H1 (cell line): Measurements from ENCODE around the gene SLC8A3. TPM values are rescaled to one million over a fixed set of nuclear protein-coding genes. Genes with fewer than 3 reads are reported as not detected.

Experiments used
- CTCF ChIA-PET: fragments of 300-600 bp; sonication (Branson Sonifier 250); formaldehyde crosslinking; loops from one replicate; lab custom pipeline; 2021; ENCODE audit not compliant: partially characterized antibody; lab: Charles Lee
- POLR2A ChIA-PET: fragments of 300-600 bp; sonication (Branson Sonifier 250); formaldehyde crosslinking; loops from one replicate; lab custom pipeline; 2021; ENCODE audit warnings: inconsistent platforms; ENCODE audit not compliant: partially characterized antibody; lab: Charles Lee
- DNase-seq, 2 experiments: peaks; one replicate each; pipeline versions ENCODE4 v3.0.0 to v3.0.0-alpha.2; 2010 to 2022; ENCODE audit warnings: low spot score in 2 of 2, low read depth in 1 of 2, mixed read lengths in 1 of 2
- FAIRE-seq: peaks from 2 replicates; lab custom pipeline; 2011; peaks lifted over from hg19 to GRCh38; lab: Jason Lieb, UNC
- H2AFZ ChIP-seq: 2 replicates; pipeline ENCODE4 v1.8.1; 2012; ENCODE audit warnings: low read length, inconsistent platforms
- H2AK5ac ChIP-seq: 2 replicates; pipeline ENCODE4 v1.6.1; 2013; ENCODE audit warnings: low read depth, low read length
- H2BK120ac ChIP-seq: replicated peaks from 2 replicates; pipeline ENCODE3; 2013; ENCODE audit warnings: low read depth, low read length, inconsistent platforms
- H2BK12ac ChIP-seq: 2 replicates; pipeline ENCODE4 v1.6.1; 2013; ENCODE audit warnings: low read depth, low read length
- H2BK15ac ChIP-seq: 2 replicates; pipeline ENCODE4 v1.6.1; 2013; ENCODE audit warnings: low read length
- H2BK20ac ChIP-seq: 2 replicates; pipeline ENCODE4 v1.6.1; 2013; ENCODE audit warnings: low read length
- H2BK5ac ChIP-seq: 2 replicates; pipeline ENCODE4 v1.6.1; 2013; ENCODE audit warnings: low read depth, low read length
- H3K14ac ChIP-seq: 2 replicates; pipeline ENCODE4 v1.6.1; 2013; ENCODE audit warnings: inconsistent platforms; ENCODE audit not compliant: insufficient read length
- H3K18ac ChIP-seq: 2 replicates; pipeline ENCODE4 v1.6.1; 2013; ENCODE audit warnings: low read length; ENCODE audit errors: extremely low read depth
- H3K23ac ChIP-seq: 2 replicates; pipeline ENCODE4 v1.6.1; 2013; ENCODE audit warnings: inconsistent platforms; ENCODE audit not compliant: insufficient read length
- H3K23me2 ChIP-seq: 2 replicates; pipeline ENCODE4 v1.6.1; 2013; ENCODE audit warnings: low read depth, low read length
- H3K27ac ChIP-seq: 2 replicates; pipeline ENCODE4 v1.6.1; 2011; ENCODE audit warnings: low read depth, low read length, inconsistent platforms
- H3K27me3 ChIP-seq, 4 experiments: replicated peaks in 1 of 4; 1 replicate in 1 of 4; 2 replicates in 3 of 4; pipeline versions ENCODE4 v1.6.1 to v1.8.1; 2011 to 2013; ENCODE audit warnings: low read length in 3 of 4, mild to moderate bottlenecking in 3 of 4, inconsistent platforms in 2 of 4, mixed read lengths in 2 of 4, moderate library complexity in 1 of 4; ENCODE audit not compliant: control insufficient read depth in 3 of 4, insufficient read depth in 3 of 4; ENCODE audit errors: extremely low read depth in 1 of 4
- H3K36me3 ChIP-seq, 4 experiments: 2 replicates each; pipeline versions ENCODE4 v1.6.1 to v1.8.1; 2011 to 2013; ENCODE audit warnings: mild to moderate bottlenecking in 4 of 4, low read length in 3 of 4, moderate library complexity in 2 of 4, control low read depth in 1 of 4, inconsistent platforms in 1 of 4; ENCODE audit not compliant: insufficient read depth in 4 of 4, control insufficient read depth in 2 of 4
- H3K4ac ChIP-seq: replicated peaks from 2 replicates; pipeline ENCODE3; 2013; ENCODE audit warnings: low read length, low read depth, mixed read lengths, inconsistent platforms; ENCODE audit not compliant: insufficient read length
- H3K4me1 ChIP-seq, 4 experiments: replicated peaks in 1 of 4; 1 replicate in 1 of 4; 2 replicates in 3 of 4; pipeline versions ENCODE4 v1.6.1 to v1.8.1; 2011 to 2013; ENCODE audit warnings: low read length in 3 of 4, inconsistent platforms in 2 of 4, mixed read lengths in 1 of 4; ENCODE audit not compliant: insufficient read depth in 4 of 4, control insufficient read depth in 3 of 4
- H3K4me2 ChIP-seq, 2 experiments: 2 replicates each; pipeline versions ENCODE4 v1.6.1 to v1.8.1; 2011 to 2013; ENCODE audit warnings: low read depth in 2 of 2, low read length in 2 of 2, control low read depth in 1 of 2, inconsistent platforms in 1 of 2, mild to moderate bottlenecking in 1 of 2; ENCODE audit not compliant: insufficient read depth in 1 of 2
- H3K4me3 ChIP-seq, 4 experiments: fragments of 200-600, 300-600 bp in 1 of 4; sonication (generic), shearing (Covaris generic), sonication (Bioruptor Twin) in 1 of 4; 2 replicates each; pipeline versions ENCODE4 v1.5.1 to v1.8.1; 2011 to 2016; ENCODE audit warnings: low read length in 4 of 4, low read depth in 3 of 4, control low read depth in 2 of 4, inconsistent platforms in 2 of 4, mild to moderate bottlenecking in 2 of 4, mixed read lengths in 1 of 4, moderate library complexity in 1 of 4; ENCODE audit not compliant: insufficient read depth in 2 of 4; ENCODE audit errors: extremely low read depth in 1 of 4
- H3K56ac ChIP-seq: replicated peaks from 2 replicates; pipeline ENCODE3; 2013; ENCODE audit warnings: low read depth, mild to moderate bottlenecking, mixed read lengths, low read length, inconsistent platforms; ENCODE audit not compliant: insufficient read length
- H3K79me1 ChIP-seq: 2 replicates; pipeline ENCODE4 v1.6.1; 2013; ENCODE audit warnings: low read depth, low read length, control low read depth
- H3K79me2 ChIP-seq, 2 experiments: 2 replicates each; pipeline versions ENCODE4 v1.6.1 to v1.8.1; 2012 to 2013; ENCODE audit warnings: low read length in 2 of 2, mild to moderate bottlenecking in 2 of 2, inconsistent platforms in 1 of 2; ENCODE audit not compliant: insufficient read depth in 2 of 2, control insufficient read depth in 1 of 2
- H3K9ac ChIP-seq, 4 experiments: replicated peaks in 1 of 4; 1 replicate in 1 of 4; 2 replicates in 3 of 4; pipeline versions ENCODE4 v1.6.1 to v1.8.1; 2011 to 2013; ENCODE audit warnings: low read depth in 3 of 4, low read length in 3 of 4, control low read depth in 2 of 4, mild to moderate bottlenecking in 2 of 4, moderate library complexity in 2 of 4, inconsistent platforms in 1 of 4; ENCODE audit errors: extremely low read depth in 1 of 4
- H3K9me3 ChIP-seq, 2 experiments: 2 replicates each; pipeline versions ENCODE4 v1.6.1 to v1.8.1; 2012 to 2013; ENCODE audit warnings: mild to moderate bottlenecking in 2 of 2, moderate library complexity in 2 of 2, control low read depth in 1 of 2, inconsistent platforms in 1 of 2, low read depth in 1 of 2, low read length in 1 of 2, mixed read lengths in 1 of 2; ENCODE audit not compliant: insufficient read depth in 2 of 2
- H4K20me1 ChIP-seq, 2 experiments: replicated peaks in 1 of 2; 2 replicates each; pipeline versions ENCODE3 to v1.8.1; 2011 to 2013; ENCODE audit warnings: inconsistent platforms in 2 of 2, low read length in 2 of 2, mild to moderate bottlenecking in 1 of 2; ENCODE audit not compliant: insufficient read depth in 2 of 2, control insufficient read depth in 1 of 2
- H4K5ac ChIP-seq: 2 replicates; pipeline ENCODE4 v1.6.1; 2013; ENCODE audit warnings: low read length, low read depth, mixed read lengths, inconsistent platforms; ENCODE audit not compliant: insufficient read length
- H4K8ac ChIP-seq: 2 replicates; pipeline ENCODE4 v1.8.0; 2013; ENCODE audit warnings: mild to moderate bottlenecking, moderate library complexity, low read length, inconsistent platforms; ENCODE audit not compliant: insufficient read depth; ENCODE audit errors: extremely low read depth
- H4K91ac ChIP-seq: replicated peaks from 2 replicates; pipeline ENCODE3; 2013; ENCODE audit warnings: low read length, mixed read lengths, inconsistent platforms; ENCODE audit not compliant: insufficient read length
- BACH1 ChIP-seq: IDR thresholded peaks from 2 replicates; pipeline ENCODE4 v1.6.1; 2012; ENCODE audit warnings: low read length, improper control_type of control experiment
- BRCA1 ChIP-seq: IDR thresholded peaks from 2 replicates; pipeline ENCODE4 v1.6.1; 2012; ENCODE audit warnings: low read depth, low read length, improper control_type of control experiment
- CHD1 ChIP-seq: IDR thresholded peaks from 2 replicates; pipeline ENCODE4 v1.6.1; 2012; ENCODE audit warnings: low read depth, low read length, improper control_type of control experiment
- CREB1 ChIP-seq: IDR thresholded peaks from 2 replicates; pipeline ENCODE4 v1.6.1; 2012; ENCODE audit warnings: inconsistent platforms
- E2F6 ChIP-seq: IDR thresholded peaks from 2 replicates; pipeline ENCODE4 v1.6.1; 2012; ENCODE audit warnings: inconsistent platforms
- EGR1 ChIP-seq: IDR thresholded peaks from 2 replicates; pipeline ENCODE4 v1.6.1; 2011; ENCODE audit warnings: low read depth, low read length, borderline replicate concordance
- JUN ChIP-seq: IDR thresholded peaks from 2 replicates; pipeline ENCODE4 v1.6.1; 2011; ENCODE audit warnings: low read depth, mild to moderate bottlenecking, improper control_type of control experiment, low read length
- MAFK ChIP-seq: IDR thresholded peaks from 2 replicates; pipeline ENCODE4 v1.6.1; 2012; ENCODE audit warnings: low read depth, mild to moderate bottlenecking, improper control_type of control experiment, low read length
- POLR2AphosphoS5 ChIP-seq: IDR thresholded peaks from 2 replicates; pipeline ENCODE4 v1.6.1; 2011; ENCODE audit warnings: low read depth, low read length
- RBBP5 ChIP-seq: IDR thresholded peaks from 2 replicates; pipeline ENCODE4 v1.7.1; 2012; ENCODE audit warnings: low read depth, mild to moderate bottlenecking, inconsistent platforms, low read length, moderate library complexity, borderline replicate concordance
- RXRA ChIP-seq: IDR thresholded peaks from 2 replicates; pipeline ENCODE4 v1.6.1; 2011; ENCODE audit warnings: low read depth, mild to moderate bottlenecking, low read length, moderate library complexity; ENCODE audit not compliant: insufficient read depth
- SAP30 ChIP-seq: fragments of 300-600 bp; sonication (generic); IDR thresholded peaks from 2 replicates; pipeline ENCODE4 v1.7.1; 2012; ENCODE audit warnings: low read length, moderate library complexity, mild to moderate bottlenecking, inconsistent platforms; ENCODE audit not compliant: insufficient read depth, insufficient replicate concordance
- SIN3A ChIP-seq, 2 experiments: IDR thresholded peaks in 1 of 2; conservative IDR thresholded peaks in 1 of 2; 2 replicates each; pipeline ENCODE4 v1.6.1; 2011 to 2012; ENCODE audit warnings: low read length in 2 of 2, improper control_type of control experiment in 1 of 2, low read depth in 1 of 2, mild to moderate bottlenecking in 1 of 2
- TAF1 ChIP-seq: IDR thresholded peaks from 2 replicates; pipeline ENCODE4 v1.6.1; 2011; ENCODE audit warnings: mild to moderate bottlenecking, low read depth, low read length
- YY1 ChIP-seq: IDR thresholded peaks from 2 replicates; pipeline ENCODE4 v1.6.1; 2011; ENCODE audit warnings: low read depth, mild to moderate bottlenecking, low read length
- WGBS, 2 experiments: shearing (Covaris generic) in 1 of 2; methylation state at CpG; one replicate each; pipeline versions ENCODE4 v1.1.6 to v1.1.7; 2013 to 2015; ENCODE audit warnings: low lambda C conversion rate in 2 of 2, mixed read lengths in 2 of 2, inconsistent platforms in 1 of 2, low coverage in 1 of 2, missing lambda C conversion rate in 1 of 2; ENCODE audit not compliant: insufficient replicate concordance in 2 of 2, insufficient coverage in 1 of 2, insufficient read length in 1 of 2; ENCODE audit errors: extremely low coverage in 1 of 2, missing lambda C conversion rate in 1 of 2; 5-methylcytosine and 5-hydroxymethylcytosine counted together
- polyA plus RNA-seq, 7 experiments: library from polyadenylated mRNA; depleted of rRNA in 3 of 7; stranded (reverse) in 5 of 7; unstranded in 2 of 7; fragments of >200 nt in 5 of 7; fragments of 200-250 nt in 2 of 7; gene quantifications; 1 replicate in 5 of 7; 2 replicates in 1 of 7; 4 replicates in 1 of 7; pipeline versions ENCODE4 v1.2.1 to v1.2.3, GENCODE V29; 2011 to 2013; ENCODE audit warnings: missing spikeins in 2 of 7, mixed read lengths in 2 of 7
- total RNA-seq: library from RNA; stranded (reverse); fragmentation: NEBNext Ultra II Directional; extraction: Animal tissue kit (Norgen Biotek cat#: 25700); gene quantifications from 2 replicates; pipeline ENCODE4 v1.2.1, GENCODE V29; 2021

SLC8A3 gene
- total and polyA plus RNA-seq, 2 of the 8 experiments (the other 6 are each of a cell fraction or from before 2014, with no cell fraction given), result 0.38 to 1.1 TPM

DNA sequence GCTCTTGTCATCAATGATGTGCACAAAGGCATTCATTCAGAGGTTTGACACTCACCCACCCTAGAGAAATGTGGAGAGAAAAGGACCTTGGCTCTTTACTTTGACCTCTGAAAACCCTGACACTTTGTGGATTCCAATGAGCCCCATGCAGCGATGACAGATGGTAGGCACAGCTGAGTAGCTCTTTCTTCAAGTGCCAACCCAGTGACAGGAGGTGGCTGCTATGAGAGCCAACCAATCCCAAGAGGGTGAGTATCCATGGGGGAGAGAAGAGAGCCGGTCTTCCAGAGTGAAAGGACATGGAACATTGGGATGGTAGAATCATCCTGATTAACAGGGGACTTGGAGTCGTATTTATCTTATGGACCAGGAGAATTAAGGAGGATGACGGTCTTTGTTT lies 17.8 kb downstream of the SLC8A3 start:
- Histone ChIP-seq H3K9ac (no peak overlapping the region), H2BK15ac (no peak overlapping the region), H2BK20ac (no peak overlapping the region), H2AFZ (no peak overlapping the region), H2AK5ac (no peak overlapping the region), H3K36me3 (no peaks in the 10 kb centered on the region), H3K4ac (no peak overlapping the region), H3K4me3 (no peak overlapping the region), H3K27me3 (no peaks in the 10 kb centered on the region), H3K4me1 (no peaks in the 10 kb centered on the region), H3K9me3 (no peaks in the 10 kb centered on the region), H3K18ac (no peak overlapping the region), H3K79me2 (no peaks in the 10 kb centered on the region), H4K5ac (no peak overlapping the region), H3K14ac (no peak overlapping the region), H3K23ac (no peak overlapping the region), H2BK120ac (no peak overlapping the region), H4K8ac (no peak overlapping the region), H3K79me1 (no peaks in the 10 kb centered on the region), H4K20me1 (no peaks in the 10 kb centered on the region), H4K91ac (no peak overlapping the region), H3K23me2 (no peaks in the 10 kb centered on the region), H3K27ac (no peak overlapping the region), H2BK12ac (no peak overlapping the region), H3K56ac (no peak overlapping the region), H2BK5ac (no peak overlapping the region), H3K4me2 (no peak overlapping the region)
- POLR2A ChIA-PET, result no interaction called here
- WGBS, 2 experiments, result 92% methylated on average over 4 of the region's 4 CpGs; no CpG with 5 or more reads in 1 of the 2 experiments
- CTCF ChIA-PET, result interaction anchor here (1.6 to 1.8 kb wide), 2 partner anchors 112 to 146 kb away, joined by 3 read pairs; no protein-coding TSS in a partner anchor
- FAIRE-seq (no peak), DNase-seq (no peak)
- TF ChIP-seq CREB1 (no peak), CHD1 (no peak), JUN (no peak), TAF1 (no peak), EGR1 (no peak), RBBP5 (no peak), BRCA1 (no peak), SIN3A (conservative IDR thresholded peaks at IDR 0.05 in 1 of 2, IDR thresholded peaks at IDR 0.05 in 1 of 2; ENCODE audit: low read depth in 1 of 2, low read length in 2 of 2) (no peak), BACH1 (no peak), YY1 (no peak), MAFK (no peak), E2F6 (no peak), RXRA (no peak), SAP30 (no peak), POLR2AphosphoS5 (no peak)
